CD4-positive, alpha-beta T cell treated with Interleukin-4 for 4 hours (primary cell): ENCODE results near the gene TRAPPC2L.

Experiments
- DNase-seq: peaks from one replicate; pipeline ENCODE4 v3.0.0-alpha.2; 2020

Gene TRAPPC2L

DNA sequence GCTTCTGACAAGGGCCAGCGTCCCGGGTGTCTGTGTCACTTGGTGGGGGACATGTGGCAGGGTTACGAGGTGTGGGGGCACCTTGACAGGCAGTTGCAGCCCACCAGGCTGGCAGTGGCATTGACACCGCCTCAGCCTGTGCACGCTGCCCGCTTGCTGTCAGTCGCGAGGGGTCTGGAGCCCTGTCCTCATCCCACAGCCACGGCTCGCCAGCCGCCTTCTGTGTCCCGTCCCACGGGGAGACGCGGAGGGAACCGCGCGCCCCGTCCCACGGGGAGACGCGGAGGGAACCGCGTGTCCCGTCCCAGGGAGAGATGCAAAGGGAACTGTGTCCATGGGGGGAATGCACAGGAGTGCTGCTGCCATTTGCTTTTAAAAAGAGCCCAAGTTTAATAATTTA is 6.0 kb downstream of the TRAPPC2L start:
- DNase-seq = no peak

DNA sequence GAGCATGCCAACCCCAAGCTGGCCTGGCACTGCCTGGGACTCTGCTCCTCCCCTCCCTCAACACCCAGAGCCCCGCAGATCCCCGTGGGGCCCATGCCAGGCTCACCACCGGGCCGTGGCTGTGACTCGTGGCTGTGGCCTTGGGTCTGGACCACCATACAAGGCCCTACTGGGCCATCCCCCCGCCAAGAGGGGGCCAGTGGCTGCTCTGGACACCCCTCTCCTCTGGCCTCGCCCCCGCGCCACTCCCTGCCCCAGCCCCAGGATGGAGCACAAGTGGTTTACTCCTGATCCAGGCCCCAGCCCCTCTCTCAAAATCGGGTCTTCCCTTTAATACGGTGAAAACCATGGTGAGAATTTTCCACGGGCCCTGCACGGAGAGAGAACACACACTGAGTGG is 6.5 kb downstream of the TRAPPC2L start:
- no peak for DNase-seq

DNA sequence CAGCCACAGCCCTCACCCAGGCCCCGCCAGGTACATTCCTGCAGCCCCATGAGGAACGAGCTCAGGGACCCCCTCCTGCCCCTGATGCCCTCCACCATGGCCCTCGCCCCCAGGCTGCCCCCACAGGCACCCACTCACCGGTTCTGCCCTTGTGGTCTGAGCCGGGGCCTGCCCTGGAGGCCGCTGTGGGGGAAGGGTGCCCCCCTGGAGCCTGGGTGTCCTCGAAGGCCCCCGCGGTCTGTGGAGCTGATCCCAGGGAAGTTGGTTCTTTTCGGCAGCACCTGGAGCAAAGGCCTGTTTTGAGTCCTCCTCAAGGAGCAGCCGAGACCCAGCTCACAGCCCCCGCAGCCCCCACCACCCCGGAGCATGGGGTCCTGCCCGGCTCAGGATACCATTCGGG is 7.2 kb downstream of the TRAPPC2L start:
- DNase-seq = no peak

DNA sequence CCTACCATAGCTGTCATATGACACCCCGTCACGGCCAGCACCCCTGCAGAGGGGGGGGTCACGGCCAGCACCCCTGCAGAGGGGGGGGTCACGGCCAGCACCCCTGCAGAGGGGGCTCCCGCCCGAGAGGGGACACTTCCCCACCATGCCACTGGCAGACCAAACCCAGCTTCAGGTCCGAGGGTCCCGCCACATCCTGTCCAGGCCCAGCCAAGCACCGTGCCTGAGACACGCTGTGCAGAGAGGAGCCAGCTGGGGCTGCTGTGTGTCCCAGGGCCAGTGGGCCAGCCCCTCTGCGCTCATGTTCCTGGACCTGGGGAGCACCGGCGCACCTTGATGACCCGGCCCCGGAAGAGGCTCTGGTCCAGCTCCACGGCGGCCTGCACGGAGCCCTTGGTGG is 7.6 kb downstream of the TRAPPC2L start:
- DNase-seq = no peak

DNA sequence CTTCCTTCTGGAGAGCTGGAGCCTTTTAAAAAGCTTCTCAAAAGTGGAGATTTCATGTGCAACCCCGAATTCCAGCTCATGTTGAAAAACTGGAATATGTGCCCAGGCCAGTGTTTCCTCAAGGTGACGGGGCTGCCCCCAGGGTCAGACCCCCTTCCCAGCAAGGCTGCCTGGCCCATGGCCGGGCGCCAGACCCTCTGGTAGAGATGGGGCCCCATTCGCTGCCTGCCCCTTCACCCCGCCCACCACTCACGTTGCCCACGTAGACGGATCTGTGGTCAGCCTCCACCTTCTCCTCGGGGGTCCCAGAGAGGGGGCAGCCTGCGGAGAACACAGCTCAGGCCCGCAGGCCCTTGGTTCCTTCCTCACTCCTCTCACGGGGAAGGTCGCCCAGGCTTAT is 8.4 kb downstream of the TRAPPC2L start:
- DNase-seq = no peak

DNA sequence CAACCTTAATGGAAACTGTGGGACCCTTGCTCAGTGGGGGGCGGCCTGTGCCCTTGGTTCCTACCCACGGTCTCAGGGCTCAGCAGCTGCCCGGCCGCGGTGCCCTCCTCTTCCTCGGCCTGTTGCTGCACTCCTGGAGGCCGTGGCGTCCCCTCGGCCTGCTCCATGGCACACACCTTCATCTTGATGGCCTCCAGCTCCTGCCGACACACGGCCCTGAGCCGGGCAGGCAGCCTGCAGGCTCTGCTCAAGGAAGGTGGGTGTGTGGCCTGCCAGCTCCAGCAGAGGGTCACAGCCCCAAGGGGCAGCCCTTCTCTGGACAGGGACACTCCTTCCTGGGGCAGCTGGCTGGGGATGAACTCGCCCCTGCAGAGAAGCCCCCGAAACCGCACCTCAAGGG is 8.8 kb downstream of the TRAPPC2L start:
- no peak for DNase-seq

DNA sequence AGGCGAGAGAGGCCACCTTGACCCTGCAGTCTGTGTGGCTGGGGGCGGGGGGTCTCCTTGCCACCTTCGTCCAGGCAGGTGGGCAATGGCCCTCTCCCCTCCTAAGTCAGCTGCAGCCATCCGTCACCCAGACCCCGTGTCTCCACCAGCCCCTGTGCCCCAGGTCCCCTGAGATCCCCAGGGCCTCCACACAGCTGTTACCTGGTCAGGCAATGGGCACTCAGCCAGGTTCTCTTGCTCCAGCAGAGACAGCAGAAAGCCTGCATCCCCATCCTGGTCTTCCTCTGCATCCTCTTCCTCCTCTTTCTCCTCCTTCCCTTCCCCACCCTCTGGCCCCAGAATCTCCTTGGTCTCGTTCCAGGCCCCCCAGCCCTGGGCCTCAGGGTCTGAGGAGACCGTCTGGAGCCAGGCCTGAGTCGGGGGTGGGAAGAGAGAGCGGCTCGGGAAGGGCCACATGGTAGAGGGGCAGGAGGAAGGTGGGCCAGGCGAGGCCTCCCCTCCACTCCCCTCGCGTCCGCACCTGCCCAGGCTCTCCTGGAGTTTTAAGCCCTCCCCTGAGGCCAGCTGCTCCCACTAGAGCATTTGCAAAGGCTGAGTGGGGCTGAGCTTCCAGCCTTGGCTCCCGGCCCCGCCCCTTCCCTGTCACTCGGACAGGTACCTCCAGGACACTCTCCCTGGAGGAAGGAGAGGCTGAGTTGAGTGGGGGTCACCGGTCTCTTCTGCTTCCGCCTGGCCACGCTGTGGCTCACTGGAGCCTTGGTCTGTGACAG is 9.4 kb downstream of the TRAPPC2L start, which contains the start of gene PABPN1L:
Gene PABPN1L (minus strand): TSS at position 510 of the 770 bp plus-strand sequence. CDS start 54 bp downstream, at position 456.
- no peak for DNase-seq

DNA sequence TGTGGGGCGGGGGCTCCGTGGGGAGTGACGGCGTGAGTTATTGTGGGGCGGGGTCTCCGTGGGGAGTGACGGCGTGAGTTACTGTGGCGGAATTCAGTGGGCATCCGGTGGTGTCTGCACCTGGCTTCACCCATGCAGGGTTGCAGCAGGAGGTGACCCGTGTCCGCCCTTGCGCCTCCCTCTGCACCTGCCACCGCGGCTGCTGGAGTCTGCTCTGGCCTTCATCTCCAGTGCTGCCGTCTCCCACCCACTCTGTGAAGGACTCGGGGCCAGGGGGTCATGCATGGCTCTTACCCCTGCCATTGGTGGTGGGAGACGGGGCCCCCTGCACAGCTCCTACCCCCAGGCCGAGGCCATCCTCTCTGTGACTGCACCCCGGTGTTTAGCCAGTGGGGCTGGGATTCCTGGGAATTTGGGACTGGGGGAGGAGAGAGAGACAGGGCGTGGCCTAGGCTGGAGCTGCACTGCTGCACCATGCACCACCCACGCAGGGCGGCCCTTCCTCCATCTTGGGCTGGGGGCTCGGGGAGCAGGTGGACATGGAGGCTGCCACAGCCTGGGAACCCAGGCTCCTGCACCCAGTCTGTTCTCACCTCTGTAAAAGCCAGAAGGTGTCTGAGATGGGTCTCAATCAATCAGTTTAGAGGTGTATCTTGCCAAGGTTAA is 10.8 kb downstream of the TRAPPC2L start:
- no peak for DNase-seq

DNA sequence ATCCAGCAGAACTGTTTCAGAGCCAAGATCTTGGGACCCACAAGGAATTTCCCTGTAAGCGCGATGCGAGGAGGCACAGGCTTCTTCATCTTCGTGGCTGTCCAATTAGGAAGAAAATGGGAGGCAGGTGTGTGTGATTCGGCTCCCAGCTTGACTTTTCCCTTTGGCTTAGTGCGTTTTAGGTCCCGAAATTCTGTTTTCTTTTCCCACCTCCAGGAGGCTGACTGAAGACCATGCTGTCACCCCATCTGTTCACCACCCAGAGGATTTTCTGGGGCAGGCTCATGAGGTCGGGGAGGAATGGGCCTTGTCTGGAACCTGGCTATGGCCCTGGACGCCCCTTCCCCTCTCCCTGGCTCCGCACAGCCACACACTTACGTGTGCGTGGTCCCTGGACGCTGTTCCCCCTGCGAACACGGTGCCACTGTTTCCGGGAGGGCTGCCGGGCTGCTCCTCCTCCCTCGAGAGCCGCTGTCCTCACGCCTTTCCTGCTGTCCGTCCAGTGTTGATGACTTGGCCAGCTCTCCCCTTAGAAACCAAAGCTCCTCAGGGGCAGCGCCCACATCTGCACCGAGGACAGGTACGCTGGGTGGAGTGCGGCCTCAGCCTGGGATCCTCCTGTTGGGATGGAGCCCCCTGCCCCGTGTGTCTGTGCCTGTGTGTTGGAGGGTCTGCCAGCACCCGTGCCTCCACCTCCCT is 12.2 kb downstream of the TRAPPC2L start:
- DNase-seq = no peak

DNA sequence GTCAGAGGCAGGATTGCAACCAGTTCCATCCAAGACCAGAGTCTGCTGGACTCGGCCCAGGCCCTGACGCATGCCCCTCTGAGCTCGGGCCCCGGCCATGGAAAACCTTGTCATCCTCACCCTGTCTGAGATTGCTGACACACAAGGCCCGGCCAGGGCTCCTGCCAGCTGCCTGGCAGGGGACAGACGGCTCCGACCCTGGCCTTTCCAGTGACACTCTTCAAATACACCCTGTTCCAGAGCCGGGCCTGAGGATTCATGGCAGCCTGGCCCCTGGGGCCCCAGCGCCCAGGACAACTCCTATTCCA is 12.7 kb downstream of the TRAPPC2L start:
- DNase-seq = no peak

DNA sequence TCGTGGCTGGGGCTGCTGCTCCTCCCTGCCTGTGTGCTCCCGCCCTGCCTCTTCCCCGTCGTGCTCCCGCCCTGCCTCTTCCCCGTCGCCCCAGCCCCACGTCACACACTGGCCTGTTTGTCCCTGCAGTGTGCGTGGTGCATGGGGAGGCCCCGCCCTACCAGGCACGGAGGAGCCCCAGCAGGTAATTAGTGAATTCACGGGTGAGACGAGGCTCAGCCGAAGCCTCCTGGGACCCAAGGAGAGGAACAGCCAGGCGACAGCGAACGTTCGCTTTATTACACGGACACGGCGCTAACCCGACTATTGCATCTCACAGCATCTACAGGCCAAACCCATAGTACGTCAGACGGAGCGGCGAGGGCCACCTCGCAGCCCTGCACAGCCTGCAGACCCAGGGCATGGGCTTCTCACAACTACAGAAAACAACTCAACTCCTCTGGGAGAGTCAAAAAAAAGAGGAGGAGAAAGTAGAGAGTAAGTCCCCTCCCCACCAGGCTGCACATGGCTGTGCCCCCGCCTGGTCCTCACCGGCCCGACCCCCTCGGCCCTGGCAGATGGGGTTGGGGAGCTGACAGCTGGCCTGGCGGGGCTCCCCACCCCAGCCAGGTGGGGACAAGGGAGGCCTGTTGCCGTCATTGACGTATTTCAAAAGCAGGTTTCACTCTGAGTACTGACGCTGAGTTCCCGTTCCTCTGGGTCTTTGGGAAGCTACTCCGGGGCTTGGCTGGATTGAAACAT is 13.9 kb downstream of the TRAPPC2L start:
- no peak for DNase-seq

DNA sequence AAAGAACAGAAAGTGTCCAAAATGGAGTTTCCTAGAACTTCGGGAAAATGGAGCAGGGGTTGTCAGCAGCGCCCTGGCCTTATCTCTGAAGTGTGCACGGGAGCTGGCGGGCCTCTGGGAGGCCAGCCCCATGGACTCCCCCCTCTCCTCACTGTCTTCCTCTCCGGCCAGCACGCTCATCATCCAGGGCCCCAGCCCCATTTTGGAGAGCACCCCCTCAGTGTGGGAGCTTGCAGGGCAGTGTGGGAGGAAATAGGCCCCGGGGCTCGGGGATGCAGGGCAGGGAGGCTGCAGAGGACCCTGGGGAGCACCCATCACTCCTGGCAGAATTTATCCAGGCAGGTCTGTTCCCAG is 14.4 kb downstream of the TRAPPC2L start:
- no peak for DNase-seq

DNA sequence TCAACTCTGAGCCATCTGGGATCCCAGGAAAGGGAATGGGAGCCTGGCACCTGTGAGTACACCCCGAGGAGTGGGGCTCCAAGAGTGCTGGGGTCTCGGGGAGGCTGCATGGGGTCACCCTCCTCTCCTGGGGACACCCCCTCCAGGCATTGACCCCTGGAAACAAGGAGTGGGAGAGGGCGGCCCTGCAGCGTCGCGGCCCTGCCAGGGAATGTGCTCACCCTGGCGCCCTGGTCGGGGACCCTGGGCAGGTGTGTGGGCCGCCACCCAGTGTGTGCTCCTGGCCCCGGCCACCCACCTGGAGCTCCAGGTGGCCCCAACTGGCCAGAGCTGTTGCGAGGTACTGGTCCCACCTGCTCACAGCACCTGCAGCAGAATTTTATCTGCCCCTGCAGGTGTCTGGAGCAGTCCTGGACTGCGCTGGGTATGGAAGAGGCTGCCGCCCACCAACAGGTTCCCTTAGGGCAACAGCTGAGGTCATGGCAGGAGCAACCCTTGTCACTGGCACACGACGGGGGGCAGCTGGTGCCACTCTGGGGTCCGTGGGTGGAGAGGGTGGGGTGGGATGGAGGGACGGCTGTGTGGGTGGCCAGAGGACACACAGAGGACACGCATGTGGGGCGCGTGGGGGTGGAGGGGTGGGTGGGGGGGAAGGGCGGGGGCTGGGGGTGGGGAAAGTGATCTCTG is 14.9 kb downstream of the TRAPPC2L start:
- no peak for DNase-seq

DNA sequence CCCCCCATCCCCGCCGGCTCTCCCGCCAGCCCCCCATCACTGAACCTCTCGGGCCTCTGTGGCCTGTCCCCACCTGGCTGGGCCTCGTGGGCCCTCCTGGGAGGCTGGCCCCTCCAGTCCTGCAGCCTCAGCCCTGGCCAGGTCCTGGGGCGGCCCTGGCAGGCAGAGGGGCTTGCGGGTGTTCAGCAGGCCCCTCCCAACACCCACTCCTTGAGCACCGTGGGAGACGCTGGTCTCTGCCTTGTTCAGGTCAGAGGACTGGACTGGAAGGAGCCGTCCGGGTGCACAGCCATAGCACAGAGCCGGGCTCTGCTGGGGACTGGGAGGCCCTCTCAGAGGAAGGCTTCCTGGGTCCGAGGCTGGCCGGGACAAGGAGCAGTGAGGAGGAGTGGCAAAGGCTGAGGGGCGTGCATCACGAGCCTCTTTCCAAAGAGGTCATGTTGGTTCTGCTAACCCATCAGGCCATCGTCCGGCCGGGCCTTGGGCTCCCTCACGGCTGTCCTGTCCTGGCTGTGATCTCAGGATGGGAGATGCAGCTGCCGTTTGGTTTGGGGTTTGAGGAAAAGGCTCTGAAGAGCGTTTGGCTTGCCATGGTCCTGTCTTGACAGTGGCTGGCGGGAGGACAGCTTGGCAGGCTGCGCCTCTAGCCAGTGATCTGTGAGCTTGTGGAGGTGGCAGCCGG is 15.9 kb downstream of the TRAPPC2L start:
- DNase-seq = no peak

DNA sequence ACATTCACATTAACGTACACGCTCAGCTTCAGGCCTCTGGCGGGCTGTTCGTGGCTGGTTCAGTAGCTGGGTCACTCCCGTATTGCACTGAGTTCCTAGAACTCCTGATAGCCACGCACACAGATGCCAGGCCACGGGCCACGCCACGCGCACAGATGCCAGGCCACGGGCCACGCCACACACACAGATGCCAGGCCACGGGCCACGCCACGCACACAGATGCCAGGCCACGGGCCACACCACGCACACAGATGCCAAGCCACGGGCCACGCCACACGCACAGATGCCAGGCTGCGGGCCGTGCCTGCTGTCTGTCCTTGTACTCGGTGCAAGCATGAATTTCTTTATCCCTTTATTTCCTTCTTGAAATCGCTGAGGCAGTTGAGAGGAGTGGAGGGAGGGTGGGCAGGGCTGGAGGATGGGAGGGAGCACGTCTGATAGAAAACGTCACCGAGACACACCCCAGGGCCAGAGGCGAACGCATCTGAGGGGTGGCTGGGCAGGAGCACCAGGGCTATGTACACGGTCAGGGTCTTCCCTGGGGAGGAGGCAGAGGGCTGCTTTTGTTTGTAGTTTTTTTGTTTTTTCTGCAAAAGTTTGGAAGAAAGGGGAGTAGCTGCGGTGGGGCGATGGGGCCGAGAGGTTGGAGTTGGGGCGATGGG is 18.1 kb downstream of the TRAPPC2L start:
- no peak for DNase-seq

DNA sequence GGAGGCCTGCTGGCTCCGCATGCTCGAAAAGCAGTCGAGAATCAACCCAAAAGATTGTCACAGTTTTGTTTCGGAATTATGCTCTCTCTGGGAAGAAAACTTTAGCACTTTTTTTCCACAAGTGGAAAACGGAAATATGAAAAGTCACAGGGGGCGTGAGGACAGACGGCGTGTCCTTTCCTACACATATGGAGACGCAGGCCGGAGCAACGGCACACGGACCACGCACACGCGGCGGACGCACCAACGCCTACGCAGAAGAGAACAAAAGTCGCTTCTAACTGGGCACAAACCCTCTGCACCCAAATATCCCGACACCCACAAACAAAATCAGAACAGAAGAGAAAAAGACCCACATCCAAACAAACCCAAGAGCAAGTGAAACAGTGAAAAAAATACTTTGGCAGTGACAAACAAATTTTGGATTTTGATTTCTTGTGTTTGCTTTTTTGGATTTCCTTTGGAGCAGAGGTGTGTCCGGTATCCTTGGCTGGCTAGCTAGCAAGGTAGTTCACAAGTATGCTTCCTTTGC is 18.8 kb downstream of the TRAPPC2L start:
- DNase-seq = no peak

DNA sequence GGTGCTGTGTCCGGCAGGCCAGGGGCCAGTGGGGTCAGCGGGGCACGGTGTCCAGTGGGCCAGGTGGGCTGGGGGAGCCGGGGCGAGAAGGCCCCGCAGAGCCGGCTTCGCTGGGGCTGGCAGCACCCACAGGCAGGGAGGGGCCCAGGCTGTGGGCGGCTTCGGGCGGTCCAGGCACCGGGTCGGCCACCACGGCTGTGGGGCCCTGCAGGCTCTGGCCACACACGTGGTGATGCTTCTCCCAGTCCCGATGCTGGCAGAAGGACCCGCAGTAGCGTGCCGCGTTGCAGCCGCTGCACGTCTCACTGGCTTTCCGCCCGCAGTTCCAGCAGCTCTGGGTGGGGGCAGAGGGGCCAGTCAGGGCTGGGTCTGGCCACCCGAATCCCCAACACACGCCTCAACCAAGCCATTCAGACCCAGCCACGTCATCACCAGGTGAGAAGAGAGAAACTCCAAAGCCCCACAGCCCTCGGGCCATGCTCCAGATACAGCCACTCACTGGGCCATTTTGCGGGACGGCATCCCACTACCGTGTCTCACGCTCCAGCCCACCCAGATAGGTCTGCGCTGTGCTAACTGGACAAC is 20.1 kb downstream of the TRAPPC2L start:
- DNase-seq = no peak

DNA sequence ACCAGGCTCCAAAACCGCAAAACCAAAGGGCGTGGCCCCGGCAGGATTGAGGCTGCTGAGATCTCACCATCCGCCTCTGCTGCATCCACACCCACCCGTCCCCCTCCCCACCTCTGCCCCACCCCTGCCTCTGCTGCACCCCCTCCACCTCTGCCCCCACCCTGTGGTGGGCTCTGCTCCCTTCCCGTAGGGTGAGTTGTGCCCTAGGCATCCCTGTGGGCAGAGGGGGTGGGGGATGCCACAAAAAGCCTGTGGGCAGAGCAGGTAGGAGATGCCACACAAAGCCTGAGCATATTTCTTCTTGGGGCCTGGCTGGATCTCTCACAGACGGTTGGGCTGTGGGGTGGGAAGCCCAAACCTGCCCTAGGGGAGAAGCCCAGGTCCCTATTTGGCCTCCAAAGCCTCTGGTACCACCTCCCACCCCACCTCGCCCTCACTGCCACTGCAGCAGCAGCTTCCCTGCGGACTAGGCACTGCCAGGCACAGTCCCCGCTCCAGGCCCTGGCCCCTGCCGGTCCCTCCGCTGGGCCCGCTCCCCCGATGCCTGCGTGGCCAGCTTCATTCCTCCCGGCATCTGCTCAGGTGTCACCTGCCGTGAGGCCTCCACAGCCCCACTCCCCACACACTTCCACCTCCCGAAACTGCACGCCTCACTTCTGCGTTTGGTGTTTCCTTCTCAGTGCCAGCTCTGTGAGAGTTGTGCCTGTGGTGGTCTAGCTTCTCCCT is 20.8 kb downstream of the TRAPPC2L start:
- DNase-seq = no peak

DNA sequence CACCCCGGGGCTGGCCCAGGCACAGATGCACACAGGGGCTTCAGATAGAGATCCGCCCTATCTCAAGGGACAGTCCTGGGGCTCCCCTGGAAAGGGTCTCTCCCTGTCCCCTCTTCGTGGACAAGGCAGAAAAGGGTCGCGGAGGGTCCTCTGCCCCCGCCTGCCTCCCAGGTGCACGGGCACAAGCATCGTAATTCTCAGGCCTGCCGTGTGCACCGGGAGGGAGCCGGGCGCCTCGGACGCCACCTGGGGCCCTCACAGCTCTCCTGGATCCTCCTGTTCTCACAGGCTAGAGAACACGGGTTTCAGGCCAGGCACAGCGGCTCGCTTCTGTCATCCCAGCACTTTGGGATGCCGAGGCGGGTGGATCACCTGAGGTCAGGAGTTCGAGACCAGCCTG is 21.4 kb downstream of the TRAPPC2L start:
- no peak for DNase-seq
